Measurements from ENCODE around the gene CYP3A7. TPM values are rescaled to one million over a fixed set of nuclear protein-coding genes. Genes with fewer than 3 reads are reported as not detected.

CYP3A7 gene
- total and polyA plus RNA-seq, 12 donors = not detected

DNA sequence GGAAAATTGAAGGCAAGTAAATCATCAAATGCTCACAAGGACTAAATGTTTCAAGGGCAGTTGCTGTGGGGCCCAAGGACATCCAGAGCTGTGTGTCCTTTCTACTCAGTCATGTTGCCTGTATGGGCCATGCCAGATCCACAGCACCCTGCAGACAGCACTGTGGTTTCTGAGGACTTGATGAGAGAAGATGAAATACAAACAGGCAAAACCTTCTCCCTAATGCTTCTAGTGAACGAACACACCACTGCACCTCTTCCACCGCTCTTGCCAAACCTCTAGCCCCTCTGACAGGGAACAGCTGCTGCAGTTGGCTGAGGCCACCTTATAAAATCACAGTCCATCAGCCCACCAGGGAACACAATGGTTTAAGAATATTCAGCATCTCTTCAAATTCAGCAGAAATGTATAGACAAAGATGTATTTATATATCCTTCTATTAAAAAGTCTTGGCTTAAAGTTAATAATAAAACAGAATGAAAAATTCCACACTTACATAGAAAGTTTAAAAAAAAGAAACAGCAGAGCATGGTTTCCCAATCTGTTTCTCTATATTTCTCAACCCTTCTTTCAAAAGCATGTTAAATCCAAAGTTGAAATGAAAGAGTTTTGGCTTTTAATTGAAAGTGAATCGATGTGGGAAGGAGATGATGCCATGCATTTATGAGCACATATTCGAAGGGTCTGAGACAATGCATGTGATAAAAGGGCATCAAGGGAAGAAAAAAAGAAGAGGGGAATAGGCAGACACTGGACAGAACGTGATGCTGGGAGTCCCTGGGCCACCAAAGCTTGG lies 14.0 kb downstream of the CYP3A7 start:
- Histone ChIP-seq H3K9me3 (peaks cover 0 to 10% (median 0%) of the 10 kb centered on the region in 11 donors), H3K4me1 (no peaks in the 10 kb centered on the region), H3K27me3 (no peaks in the 10 kb centered on the region), H3K27ac (no peak overlapping the region), H3K36me3 (no peaks in the 10 kb centered on the region), H3K4me3 (no peak overlapping the region)
- intact Hi-C loops (cut with DNase I) = loop anchor here in 1 of 10 donors (10.0 kb wide), 1 partner anchor 56 kb away; no protein-coding TSS in a partner anchor
- no peak for ATAC-seq
- no peak for TF ChIP-seq CTCF (IDR thresholded peaks at IDR 0.05)
- WGBS, 2 donors = 62 to 64% methylated on average over 5 of the region's 5 CpGs
- DNase-seq = no peak

- Histone ChIP-seq H3K4me3 (no peak overlapping the region), H3K4me1 (no peaks in the 10 kb centered on the region), H3K9me3 (peaks cover 0 to 10% (median 0%) of the 10 kb centered on the region in 11 donors), H3K27me3 (no peaks in the 10 kb centered on the region), H3K36me3 (no peaks in the 10 kb centered on the region), H3K27ac (no peak overlapping the region)
- DNase-seq = no peak
- 53 to 66% methylated on average over 4 of the region's 4 CpGs for WGBS, 2 donors
- TF ChIP-seq CTCF (IDR thresholded peaks at IDR 0.05) = no peak
- no peak for ATAC-seq
- intact Hi-C loops (cut with DNase I) = loop anchor here in 1 of 10 donors (10.0 kb wide), 1 partner anchor 55 kb away; no protein-coding TSS in a partner anchor
These were observed 14.8 kb downstream of the CYP3A7 start for GRCh38 chr7:99719996-99720769.

GRCh38 chr7:99713995-99714570 lies 20.9 kb downstream of the CYP3A7 start:
- Histone ChIP-seq H3K36me3 (peaks cover 0 to 15% (median 0%) of the 10 kb centered on the region in 9 donors), H3K27me3 (no peaks in the 10 kb centered on the region), H3K4me3 (no peak overlapping the region), H3K27ac (no peak overlapping the region), H3K4me1 (no peaks in the 10 kb centered on the region), H3K9me3 (peaks cover 0 to 18% (median 0%) of the 10 kb centered on the region in 11 donors)
- TF ChIP-seq CTCF (IDR thresholded peaks at IDR 0.05) = no peak
- DNase-seq = no peak
- intact Hi-C loops (cut with DNase I) = no loop called here
- WGBS, 2 donors = 70 to 74% methylated on average over 3 of the region's 3 CpGs
- no peak for ATAC-seq

DNA sequence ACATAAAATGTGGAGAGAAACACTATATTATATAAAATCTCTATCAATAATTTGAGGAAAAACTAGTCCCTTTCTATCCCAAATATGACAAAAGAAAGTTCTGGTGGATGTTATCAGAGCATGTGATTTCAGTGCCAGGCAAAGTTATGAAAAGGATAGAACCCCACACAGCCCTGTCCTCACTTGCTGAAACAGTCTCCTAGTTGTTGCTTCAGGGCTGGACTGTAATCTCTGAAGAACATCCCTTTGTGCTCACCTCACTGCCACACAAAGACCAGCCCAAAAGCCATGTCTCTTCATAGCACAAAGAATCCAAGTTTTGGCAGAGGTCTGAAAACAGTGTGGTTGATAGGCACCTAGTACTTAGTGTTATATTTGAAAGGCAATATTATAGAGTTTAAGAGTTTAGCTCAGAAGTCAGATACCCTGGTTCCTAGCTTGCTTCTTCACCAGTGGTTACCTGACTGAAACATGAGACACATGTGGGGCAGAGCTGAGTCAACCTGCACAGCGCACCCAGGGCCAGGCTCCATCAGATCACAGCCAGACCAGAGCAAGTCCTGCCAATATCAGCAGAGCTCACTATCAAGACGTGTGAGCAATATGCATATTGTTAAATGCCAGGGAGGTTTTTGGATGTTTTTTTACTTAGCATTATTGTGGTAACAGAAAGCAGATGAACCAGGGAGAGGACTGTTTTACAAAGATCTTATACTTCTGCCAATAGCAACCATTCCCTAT lies 25.0 kb downstream of the CYP3A7 start:
- WGBS, 2 donors = 73 to 76% methylated on average over 2 of the region's 2 CpGs
- no peak overlapping the region for H3K4me3 ChIP-seq
- no peak for DNase-seq
- no peak overlapping the region for H3K27ac ChIP-seq
- H3K4me1 ChIP-seq = no peaks in the 10 kb centered on the region
- H3K36me3 ChIP-seq = peaks cover 0 to 34% (median 0%) of the 10 kb centered on the region in 9 donors
- H3K27me3 ChIP-seq = no peaks in the 10 kb centered on the region
- peaks cover 0 to 42% (median 17%) of the 10 kb centered on the region in 11 donors for H3K9me3 ChIP-seq
- ATAC-seq = no peak
- TF ChIP-seq CTCF (IDR thresholded peaks at IDR 0.05) = no peak
- intact Hi-C loops (cut with DNase I) = no loop called here

Data from heart right ventricle (tissue), 16 donors.